HCT116 (cell line): Measurements from ENCODE around the gene ADI1. TPM values are rescaled to one million over a fixed set of nuclear protein-coding genes. Genes with fewer than 3 reads are reported as not detected.
A peak's percentile ranks its signal among the peaks of the same experiment; 100 is the strongest.

ENCODE experiments used
- ATAC-seq: fragments of 200-7000 bp; cut with Tn5 transposase; 2 replicates; pipeline ENCODE4 v1.9.1; 2020; ENCODE audit warnings: mild to moderate bottlenecking, moderate library complexity
- BruUV-seq: library from RNA; stranded (reverse); fragments of 400-500 nt; replicated peaks from 2 replicates; lab custom pipeline; 2021; lab: Mats Ljungman, UMichigan
- CTCF ChIA-PET: fragments of 300-600 bp; sonication (Branson Sonifier 250); formaldehyde crosslinking; loops from one replicate; lab custom pipeline; 2021; ENCODE audit warnings: antibody characterized with exemption; lab: Charles Lee
- POLR2A ChIA-PET: fragments of 300-600, 350-600 bp; sonication (Branson Sonifier 250); formaldehyde crosslinking; loops from one replicate; lab custom pipeline; 2021; ENCODE audit warnings: antibody characterized with exemption; lab: Charles Lee
- RAD21 ChIA-PET, 2 experiments: fragments of 300-600 bp; sonication (Branson Sonifier 250); formaldehyde crosslinking; loops; one replicate each; lab custom pipeline; 2023; ENCODE audit warnings: low total read pairs in 2 of 2; ENCODE audit not compliant: uncharacterized antibody in 2 of 2, unreplicated experiment in 2 of 2, low non-redundant PET in 1 of 2; lab: Charles Lee
- DNase-seq: peaks from one replicate; pipeline ENCODE4 v3.0.0-alpha.2; 2010; ENCODE audit warnings: low read depth, low spot score
- H2AFZ ChIP-seq: fragments of 200-600 bp; shearing (Covaris generic), sonication (generic); 2 replicates; pipeline ENCODE4 v1.6.1; 2017; ENCODE audit warnings: low read depth, mixed run types, mixed read lengths, antibody characterized with exemption, low read length; ENCODE audit not compliant: poor library complexity, severe bottlenecking
- H3K27ac ChIP-seq: 2 replicates; pipeline ENCODE4 v1.5.1; 2012; ENCODE audit warnings: low read depth, low read length
- H3K27me3 ChIP-seq: fragments of 200-600 bp; sonication (generic); 2 replicates; pipeline ENCODE4 v1.6.1; 2016; ENCODE audit warnings: mixed run types, low read length, mixed read lengths; ENCODE audit not compliant: insufficient read depth
- H3K36me3 ChIP-seq, 2 experiments: fragments of 200-500 bp in 1 of 2; fragments of 200-600 bp in 1 of 2; sonication (Bioruptor generic) in 1 of 2; sonication (generic) in 1 of 2; 2 replicates each; pipeline versions ENCODE4 v1.5.1 to v1.6.1; 2014 to 2016; ENCODE audit warnings: low read length in 2 of 2, inconsistent platforms in 1 of 2, mixed read lengths in 1 of 2, mixed run types in 1 of 2; ENCODE audit not compliant: insufficient read depth in 2 of 2, control insufficient read depth in 1 of 2
- H3K4me1 ChIP-seq, 2 experiments: fragments of 200-600 bp in 1 of 2; sonication (generic) in 1 of 2; 2 replicates each; pipeline versions ENCODE4 v1.5.1 to v1.6.1; 2012 to 2017; ENCODE audit warnings: low read length in 2 of 2, inconsistent platforms in 1 of 2, mild to moderate bottlenecking in 1 of 2, mixed read lengths in 1 of 2, mixed run types in 1 of 2, moderate library complexity in 1 of 2; ENCODE audit not compliant: insufficient read depth in 2 of 2, control insufficient read depth in 1 of 2
- H3K4me2 ChIP-seq: fragments of 200-600 bp; sonication (generic); 2 replicates; pipeline ENCODE4 v1.6.1; 2017; ENCODE audit warnings: mixed run types, low read length, mixed read lengths
- H3K4me3 ChIP-seq, 2 experiments: fragments of 200-600 bp in 1 of 2; sonication (generic) in 1 of 2; replicated peaks in 1 of 2; 2 replicates each; pipeline ENCODE4 v1.5.1; 2011 to 2016; ENCODE audit warnings: low read length in 2 of 2, control low read depth in 1 of 2, low read depth in 1 of 2, mild to moderate bottlenecking in 1 of 2, mixed read lengths in 1 of 2, mixed run types in 1 of 2
- H3K79me2 ChIP-seq: fragments of 200-600 bp; sonication (generic); 2 replicates; pipeline ENCODE4 v1.6.1; 2017; ENCODE audit warnings: mild to moderate bottlenecking, mixed run types, low read length, moderate library complexity, mixed read lengths; ENCODE audit not compliant: insufficient read depth
- H3K9ac ChIP-seq: fragments of 200-600 bp; sonication (generic); 2 replicates; pipeline ENCODE4 v1.6.1; 2016; ENCODE audit warnings: low read length, mixed read lengths
- H3K9me2 ChIP-seq: fragments of 200-600 bp; sonication (generic), shearing (Covaris generic); 2 replicates; pipeline ENCODE4 v1.6.1; 2017; ENCODE audit warnings: mixed run types, mild to moderate bottlenecking, moderate library complexity; ENCODE audit not compliant: insufficient read depth
- H3K9me3 ChIP-seq, 2 experiments: fragments of 200-500 bp in 1 of 2; fragments of 200-600 bp in 1 of 2; sonication (Bioruptor generic) in 1 of 2; sonication (generic) in 1 of 2; 2 replicates each; pipeline ENCODE4 v1.6.1; 2014 to 2017; ENCODE audit warnings: low read length in 2 of 2, mixed read lengths in 2 of 2, inconsistent platforms in 1 of 2, low read depth in 1 of 2, mild to moderate bottlenecking in 1 of 2, mixed run types in 1 of 2, moderate library complexity in 1 of 2; ENCODE audit not compliant: control insufficient read depth in 1 of 2, insufficient read depth in 1 of 2
- H4K20me1 ChIP-seq: fragments of 200-600 bp; sonication (generic), shearing (Covaris generic); 2 replicates; pipeline ENCODE4 v1.6.1; 2017; ENCODE audit warnings: mixed run types, mild to moderate bottlenecking, moderate library complexity; ENCODE audit not compliant: insufficient read depth
- CEBPB ChIP-seq: IDR thresholded peaks from 2 replicates; pipeline ENCODE4 v1.6.1; 2012; ENCODE audit warnings: low read depth
- EZH2 ChIP-seq: fragments of 200-600 bp; sonication (generic); IDR thresholded peaks from 2 replicates; pipeline ENCODE4 v1.6.1; 2017; ENCODE audit warnings: antibody characterized with exemption, mixed run types
- EZH2phosphoT487 ChIP-seq: fragments of 200-600 bp; IDR thresholded peaks from 2 replicates; pipeline ENCODE4 v1.6.1; 2018; ENCODE audit warnings: antibody characterized with exemption, borderline replicate concordance
- FOSL1 ChIP-seq: IDR thresholded peaks from 2 replicates; pipeline ENCODE4 v1.6.1; 2012; ENCODE audit warnings: low read depth
- POLR2A ChIP-seq: IDR thresholded peaks from 2 replicates; pipeline ENCODE4 v1.7.0; 2011; ENCODE audit warnings: borderline replicate concordance; ENCODE audit not compliant: insufficient read depth, insufficient read length; ENCODE audit errors: extremely low read depth
- POLR2AphosphoS5 ChIP-seq: IDR thresholded peaks from 2 replicates; pipeline ENCODE4 v1.6.1; 2011; ENCODE audit warnings: mild to moderate bottlenecking, low read depth, low read length, moderate library complexity
- RAD21 ChIP-seq: IDR thresholded peaks from 2 replicates; pipeline ENCODE4 v1.6.1; 2012; ENCODE audit warnings: low read depth, mild to moderate bottlenecking
- REST ChIP-seq: IDR thresholded peaks from 2 replicates; pipeline ENCODE4 v1.6.1; 2012; ENCODE audit warnings: low read depth
- SP1 ChIP-seq: IDR thresholded peaks from 2 replicates; pipeline ENCODE4 v1.6.1; 2012; ENCODE audit warnings: low read depth
- YY1 ChIP-seq: IDR thresholded peaks from 2 replicates; pipeline ENCODE4 v1.6.1; 2011; ENCODE audit warnings: low read length, low read depth, moderate library complexity, mild to moderate bottlenecking; ENCODE audit not compliant: insufficient replicate concordance; ENCODE audit errors: extremely low read depth
- intact Hi-C: fragments of 100-400 bp; cut with micrococcal nuclease; formaldehyde crosslinking; loops from 2 replicates; pipeline ENCODE4 v1.10.0; 2022
- total RNA-seq: library from RNA; stranded (reverse); gene quantifications from one replicate; pipeline ENCODE4 v1.2.1, GENCODE V29; 2021; ENCODE audit not compliant: unreplicated experiment

The ADI1 gene
- total RNA-seq, 1 experiment from 2014 or later, result 27.0 TPM

- Histone ChIP-seq H3K4me3 (peak overlapping the region in 1 of 2 experiments; percentile 68; a peak in 2 of 4 replicates), H3K4me1 (peaks cover 4 to 28% of the 10 kb centered on the region in 2 experiments; a peak in 3 of 4 replicates)
- intact Hi-C loops, result no loop called here
Measured at GRCh38 chr2:3520591-3520990, 1.3 kb upstream of the ADI1 start.

More at GRCh38 chr2:3520591-3520990, 1.3 kb upstream of the ADI1 start:
- peak overlapping the region; percentile 79 for H3K4me2 ChIP-seq
- CTCF ChIA-PET, result no interaction called here
- no peak for ATAC-seq
- TF ChIP-seq REST, result no peak
- no peak for TF ChIP-seq RAD21
- TF ChIP-seq FOSL1, result no peak
- TF ChIP-seq EZH2phosphoT487, result no peak
- TF ChIP-seq SP1, result no peak
- no peak for TF ChIP-seq EZH2
- no peak for TF ChIP-seq POLR2A
- no peak for TF ChIP-seq YY1
- no peak for TF ChIP-seq CEBPB
- TF ChIP-seq POLR2AphosphoS5, result no peak
- TF ChIP-seq, all 23 proteins: peak for 0
- H3K9me2 ChIP-seq, result no peaks in the 10 kb centered on the region
- no peak overlapping the region for H2AFZ ChIP-seq
- 0 out of 4 replicates have a peak, but pooled peaks cover 0 to 3% of the 10 kb centered on the region in 2 experiments for H3K9me3 ChIP-seq
- H3K27ac ChIP-seq, result no peak overlapping the region
- H3K36me3 ChIP-seq, result no peaks in the 10 kb centered on the region
- H3K79me2 ChIP-seq, result peaks cover 11% of the 10 kb centered on the region
- H3K9ac ChIP-seq, result no peak overlapping the region
- H3K27me3 ChIP-seq, result no peaks in the 10 kb centered on the region
- no TSS peak for BruUV-seq
- ChIA-PET POLR2A (no interaction called here), RAD21 (no interaction called here)
- DNase-seq, result no peak
- no peaks in the 10 kb centered on the region for H4K20me1 ChIP-seq
